B cell (primary cell): ENCODE results near the gene NECTIN1. TPM values are rescaled to one million over a fixed set of nuclear protein-coding genes. Genes with fewer than 3 reads are reported as not detected.

Source experiments
- ATAC-seq: fragments of 200-7000 bp; cut with Tn5 transposase; one replicate; pipeline ENCODE4 v1.10.0; 2021; ENCODE audit warnings: low read depth, mild to moderate bottlenecking, moderate number of reproducible peaks, moderate library complexity
- CTCF ChIA-PET: fragments of 350-600 bp; sonication (Branson Sonifier 250); formaldehyde crosslinking; loops from one replicate; lab custom pipeline; 2021; ENCODE audit warnings: antibody characterized with exemption, inconsistent platforms; lab: Charles Lee
- POLR2A ChIA-PET: fragments of 350-600 bp; sonication (Branson Sonifier 250); formaldehyde crosslinking; loops from one replicate; lab custom pipeline; 2021; ENCODE audit warnings: antibody characterized with exemption; lab: Charles Lee
- DNase-seq: peaks from one replicate; pipeline ENCODE4 v3.0.0; 2013
- H2AFZ ChIP-seq: 2 replicates; pipeline ENCODE4 v1.6.1; 2012; ENCODE audit warnings: mild to moderate bottlenecking, low read depth, low read length; ENCODE audit not compliant: insufficient read depth, poor library complexity, severe bottlenecking
- H3K27ac ChIP-seq, 2 donors: 1 replicate in 1 of 2; 2 replicates in 1 of 2; pipeline ENCODE4 v1.5.1; 2012 to 2013; ENCODE audit warnings: low read length in 2 of 2, mild to moderate bottlenecking in 2 of 2, moderate library complexity in 1 of 2
- H3K27me3 ChIP-seq, 4 experiments: fragments of 200-600 bp in 1 of 4; sonication (generic) in 1 of 4; replicated peaks in 1 of 4; 1 replicate in 2 of 4; 2 replicates in 2 of 4; pipeline versions ENCODE4 v1.6.1 to v1.7.0; 2013 to 2016; ENCODE audit warnings: low read length in 3 of 4, mild to moderate bottlenecking in 2 of 4, mixed read lengths in 1 of 4, moderate library complexity in 1 of 4; ENCODE audit not compliant: insufficient read depth in 4 of 4, control insufficient read depth in 3 of 4; ENCODE audit errors: control extremely low read depth in 1 of 4
- H3K36me3 ChIP-seq, 2 experiments: replicated peaks in 1 of 2; 1 replicate in 1 of 2; 2 replicates in 1 of 2; pipeline versions ENCODE4 v1.6.1 to v1.7.1; 2013; ENCODE audit warnings: low read length in 1 of 2; ENCODE audit not compliant: insufficient read depth in 2 of 2, control insufficient read depth in 1 of 2; ENCODE audit errors: control extremely low read depth in 1 of 2, extremely low read depth in 1 of 2
- H3K4me1 ChIP-seq, 2 donors: fragments of 200-600 bp in 1 of 2; sonication (generic) in 1 of 2; 1 replicate in 1 of 2; 2 replicates in 1 of 2; pipeline versions ENCODE4 v1.5.1 to v1.6.1; 2013 to 2017; ENCODE audit warnings: low read length in 2 of 2; ENCODE audit not compliant: control insufficient read depth in 2 of 2, insufficient read depth in 2 of 2
- H3K4me2 ChIP-seq: replicated peaks from 2 replicates; pipeline ENCODE3; 2012; ENCODE audit warnings: mild to moderate bottlenecking, low read depth, low read length; ENCODE audit not compliant: poor library complexity, severe bottlenecking
- H3K4me3 ChIP-seq, 5 experiments: fragments of 200-600 bp in 1 of 5; sonication (generic) in 1 of 5; 1 replicate in 3 of 5; 2 replicates in 2 of 5; pipeline versions ENCODE4 v1.5.1 to v1.7.0; 2011 to 2016; ENCODE audit warnings: low read length in 4 of 5, mild to moderate bottlenecking in 4 of 5, low read depth in 2 of 5, control low read depth in 1 of 5, moderate library complexity in 1 of 5; ENCODE audit not compliant: insufficient read depth in 1 of 5; ENCODE audit errors: control extremely low read depth in 1 of 5, extremely low read depth in 1 of 5
- H3K79me2 ChIP-seq: fragments of 200-600 bp; sonication (generic); one replicate; pipeline ENCODE4 v1.6.0; 2016; ENCODE audit warnings: low read length; ENCODE audit not compliant: control insufficient read depth, insufficient read depth
- H3K9ac ChIP-seq: fragments of 200-600 bp; sonication (generic); 2 replicates; pipeline ENCODE4 v1.6.1; 2017; ENCODE audit warnings: mild to moderate bottlenecking, low read length, moderate library complexity
- H3K9me3 ChIP-seq, 3 donors: one replicate each; pipeline versions ENCODE4 v1.6.1 to v1.7.1; 2013; ENCODE audit warnings: low read length in 2 of 3; ENCODE audit not compliant: control insufficient read depth in 2 of 3, insufficient read depth in 1 of 3; ENCODE audit errors: control extremely low read depth in 1 of 3
- H4K20me1 ChIP-seq: 2 replicates; pipeline ENCODE4 v1.6.0; 2012; ENCODE audit warnings: mild to moderate bottlenecking, low read length; ENCODE audit not compliant: insufficient read depth, control insufficient read depth, poor library complexity, severe bottlenecking
- H3K27ac Mint-ChIP-seq: one replicate; pipeline ENCODE4 v1.8.0; 2021; ENCODE audit warnings: mixed read lengths
- H3K27me3 Mint-ChIP-seq: one replicate; pipeline ENCODE4 v1.8.0; 2021; ENCODE audit warnings: mixed read lengths
- H3K4me1 Mint-ChIP-seq: one replicate; pipeline ENCODE4 v1.8.0; 2021; ENCODE audit warnings: mixed read lengths
- H3K4me3 Mint-ChIP-seq: one replicate; pipeline ENCODE4 v1.8.0; 2021; ENCODE audit warnings: mixed read lengths
- H3K9me3 Mint-ChIP-seq: one replicate; pipeline ENCODE4 v1.8.0; 2022; ENCODE audit warnings: mixed read lengths; ENCODE audit not compliant: insufficient read depth
- CTCF ChIP-seq: fragments of 200-600 bp; IDR thresholded peaks from one replicate; pipeline ENCODE4 v1.8.0; 2022; ENCODE audit warnings: antibody characterized with exemption, mild to moderate bottlenecking
- EZH2 ChIP-seq: IDR thresholded peaks from 2 replicates; pipeline ENCODE4 v1.6.1; 2012; ENCODE audit warnings: borderline replicate concordance, low read depth, mild to moderate bottlenecking, moderate library complexity, low read length; ENCODE audit not compliant: insufficient read depth, poor library complexity, severe bottlenecking
- WGBS: methylation state at CpG from one replicate; pipeline ENCODE4 v1.1.5; 2013; ENCODE audit warnings: missing lambda C conversion rate; ENCODE audit not compliant: insufficient coverage; 5-methylcytosine and 5-hydroxymethylcytosine counted together
- intact Hi-C: fragments of 100-400 bp; cut with micrococcal nuclease; formaldehyde crosslinking; loops from one replicate; pipeline ENCODE4 v1.10.0; 2022
- polyA plus RNA-seq: library from polyadenylated mRNA; depleted of rRNA; stranded (reverse); fragments of >200 nt; gene quantifications from 2 replicates; pipeline ENCODE4 v1.2.3, GENCODE V29; 2012
- total RNA-seq, 2 donors: library from RNA; stranded (reverse); fragments of 120-200 nt in 1 of 2; gene quantifications; 1 replicate in 1 of 2; 2 replicates in 1 of 2; pipeline versions ENCODE4 v1.2.3 to v1.2.4, GENCODE V29; 2013 to 2022

The NECTIN1 gene
- total and polyA plus RNA-seq, 2 donors (not counting 1 experiment from before 2014, with no cell fraction given): 2.1 to 3.9 TPM

- peaks cover 44% of the 10 kb centered on the region for H3K27me3 Mint-ChIP-seq
- no peak overlapping the region for H3K4me3 ChIP-seq
- DNase-seq (no peak), ATAC-seq (no peak)
- no peaks in the 10 kb centered on the region for H3K36me3 ChIP-seq
- peaks cover 13% of the 10 kb centered on the region for H3K4me1 Mint-ChIP-seq
- H2AFZ ChIP-seq: no peak overlapping the region
- H3K4me2 ChIP-seq: no peak overlapping the region
- H3K4me1 ChIP-seq: peaks cover 20 to 24% of the 10 kb centered on the region in 2 donors
- no peak overlapping the region for H3K27ac Mint-ChIP-seq
- H3K4me3 Mint-ChIP-seq: no peak overlapping the region
- ChIA-PET POLR2A (no interaction called here), CTCF (interaction anchor here (0.7 kb wide), 1 partner anchor 16 kb away, joined by 3 read pairs; no protein-coding TSS in a partner anchor)
- no peaks in the 10 kb centered on the region for H4K20me1 ChIP-seq
- H3K27ac ChIP-seq: no peak overlapping the region
- peaks cover 0 to 11% (median 0%) of the 10 kb centered on the region in 3 donors for H3K9me3 ChIP-seq
- no peaks in the 10 kb centered on the region for H3K9me3 Mint-ChIP-seq
- intact Hi-C loops: no loop called here
- WGBS: 89% methylated on average over 12 of the region's 16 CpGs
- TF ChIP-seq CTCF (no peak), EZH2 (no peak)
- H3K27me3 ChIP-seq: peaks cover 0 to 30% (median 11%) of the 10 kb centered on the region in 4 experiments
- H3K79me2 ChIP-seq: no peaks in the 10 kb centered on the region
- H3K9ac ChIP-seq: no peak overlapping the region
Measured at GRCh38 chr11:119745776-119746535, 17.0 kb upstream of the NECTIN1 start.

- no peaks in the 10 kb centered on the region for H3K36me3 ChIP-seq
- no peak overlapping the region for H2AFZ ChIP-seq
- Mint-ChIP-seq H3K9me3 (no peaks in the 10 kb centered on the region), H3K4me1 (peaks cover 15% of the 10 kb centered on the region), H3K27ac (no peak overlapping the region), H3K27me3 (peaks cover 52% of the 10 kb centered on the region), H3K4me3 (no peak overlapping the region)
- H3K9me3 ChIP-seq: peaks cover 0 to 11% (median 0%) of the 10 kb centered on the region in 3 donors
- POLR2A ChIA-PET: no interaction called here
- ATAC-seq (no peak), DNase-seq (no peak)
- H3K4me3 ChIP-seq: no peak overlapping the region
- intact Hi-C loops: no loop called here
- H3K79me2 ChIP-seq: no peaks in the 10 kb centered on the region
- no peaks in the 10 kb centered on the region for H4K20me1 ChIP-seq
- CTCF ChIA-PET: no interaction called here
- no peak overlapping the region for H3K4me2 ChIP-seq
- H3K4me1 ChIP-seq: peaks cover 20 to 21% of the 10 kb centered on the region in 2 donors
- TF ChIP-seq EZH2: no peak
- TF ChIP-seq CTCF: no peak
- 78% methylated on average over 4 of the region's 5 CpGs for WGBS
- peaks cover 0 to 36% (median 15%) of the 10 kb centered on the region in 4 experiments for H3K27me3 ChIP-seq
- H3K27ac ChIP-seq: no peak overlapping the region
- no peak overlapping the region for H3K9ac ChIP-seq
Measured at GRCh38 chr11:119745112-119745511, 16.1 kb upstream of the NECTIN1 start.
